Mesendoderm (in vitro differentiated cells): ENCODE measurements around the gene NOS2.

ENCODE experiments used
- DNase-seq: peaks from one replicate; pipeline ENCODE4 v3.0.0; 2013
- H2AK5ac ChIP-seq: 2 replicates; pipeline ENCODE4 v1.6.1; 2013; ENCODE audit warnings: low read length, inconsistent platforms
- H2BK120ac ChIP-seq: 2 replicates; pipeline ENCODE4 v1.6.1; 2013; ENCODE audit warnings: low read depth, mild to moderate bottlenecking, low read length, moderate library complexity, mixed read lengths
- H2BK15ac ChIP-seq: replicated peaks from 2 replicates; pipeline ENCODE4 v1.6.1; 2013; ENCODE audit warnings: low read depth, mild to moderate bottlenecking, moderate library complexity
- H2BK5ac ChIP-seq: 2 replicates; pipeline ENCODE4 v1.6.1; 2013; ENCODE audit warnings: low read length, inconsistent platforms
- H3K18ac ChIP-seq: 2 replicates; pipeline ENCODE4 v1.6.1; 2013; ENCODE audit warnings: mild to moderate bottlenecking, low read length, mixed read lengths
- H3K23ac ChIP-seq: one replicate; pipeline ENCODE4 v1.6.1; 2013; ENCODE audit warnings: low read length
- H3K27ac ChIP-seq: 2 replicates; pipeline ENCODE4 v1.5.1; 2013; ENCODE audit warnings: low read depth, mild to moderate bottlenecking, inconsistent platforms, low read length, moderate library complexity
- H3K27me3 ChIP-seq: 2 replicates; pipeline ENCODE4 v1.6.1; 2013; ENCODE audit warnings: low read length, control low read depth, mild to moderate bottlenecking, inconsistent platforms; ENCODE audit not compliant: insufficient read depth, poor library complexity
- H3K36me3 ChIP-seq: 2 replicates; pipeline ENCODE4 v1.6.1; 2013; ENCODE audit warnings: low read length, inconsistent platforms; ENCODE audit not compliant: control insufficient read depth, insufficient read depth
- H3K4ac ChIP-seq: one replicate; pipeline ENCODE4 v1.6.1; 2013; ENCODE audit warnings: low read depth, mild to moderate bottlenecking, low read length, moderate library complexity
- H3K4me1 ChIP-seq: 2 replicates; pipeline ENCODE4 v1.6.1; 2013; ENCODE audit warnings: low read depth, low read length, inconsistent platforms; ENCODE audit not compliant: control insufficient read depth
- H3K4me2 ChIP-seq: 2 replicates; pipeline ENCODE4 v1.6.1; 2013; ENCODE audit warnings: low read length
- H3K4me3 ChIP-seq: 2 replicates; pipeline ENCODE4 v1.5.1; 2013; ENCODE audit warnings: mild to moderate bottlenecking, low read length
- H3K56ac ChIP-seq: one replicate; pipeline ENCODE4 v1.6.1; 2013; ENCODE audit warnings: low read length
- H3K79me1 ChIP-seq: 2 replicates; pipeline ENCODE4 v1.6.1; 2013; ENCODE audit warnings: low read length, inconsistent platforms
- H3K79me2 ChIP-seq: 2 replicates; pipeline ENCODE4 v1.6.1; 2013; ENCODE audit warnings: mild to moderate bottlenecking, low read length; ENCODE audit not compliant: control insufficient read depth, insufficient read depth
- H3K9ac ChIP-seq: 2 replicates; pipeline ENCODE4 v1.6.1; 2013; ENCODE audit warnings: low read length, inconsistent platforms
- H4K5ac ChIP-seq: one replicate; pipeline ENCODE4 v1.6.1; 2013; ENCODE audit warnings: low read length
- H4K8ac ChIP-seq: one replicate; pipeline ENCODE4 v1.6.1; 2013; ENCODE audit warnings: low read depth, mild to moderate bottlenecking, control low read depth, low read length, moderate library complexity
- WGBS: extraction: QIAGEN DNeasy Blood & Tissue Kit; methylation state at CpG from one replicate; pipeline ENCODE4 v1.1.7; 2013; ENCODE audit warnings: low lambda C conversion rate, missing lambda C conversion rate; ENCODE audit not compliant: insufficient coverage; ENCODE audit errors: extremely low coverage; 5-methylcytosine and 5-hydroxymethylcytosine counted together

Gene NOS2

DNA sequence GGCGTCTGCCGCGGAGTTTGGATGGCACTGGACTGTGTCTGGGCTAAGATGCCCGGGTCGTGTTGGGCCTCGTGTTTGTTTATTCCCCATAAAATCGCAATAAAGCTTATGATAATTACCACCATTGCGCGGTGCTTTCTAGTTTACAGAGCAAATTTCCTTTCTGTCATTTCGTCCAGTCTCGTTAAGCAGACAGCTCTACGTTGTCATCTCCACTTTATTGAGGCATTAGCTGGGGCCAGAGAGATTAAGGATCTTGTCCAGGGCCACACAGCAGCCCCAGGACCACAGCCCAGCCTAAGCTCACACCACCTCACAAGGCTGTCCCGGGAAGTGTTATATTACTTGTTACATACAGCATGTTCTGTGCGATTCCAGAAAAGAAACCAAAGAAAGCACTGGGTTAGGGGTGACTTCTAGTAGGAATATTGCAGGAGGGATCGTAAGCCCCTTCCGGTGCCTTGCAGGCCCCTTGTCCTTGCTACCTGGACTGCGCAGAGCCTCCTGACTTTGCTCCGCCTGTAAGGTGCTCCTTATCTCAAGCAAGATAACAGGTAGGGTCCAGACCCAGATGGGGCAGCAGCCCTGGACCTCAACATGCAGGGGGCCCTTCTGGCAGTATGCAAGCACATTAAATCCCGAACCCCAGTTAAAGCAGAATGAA is 6.3 kb downstream of the NOS2 start:
- no peak overlapping the region for H4K8ac ChIP-seq
- H2BK5ac ChIP-seq, result no peak overlapping the region
- H3K18ac ChIP-seq, result no peak overlapping the region
- H3K4me3 ChIP-seq, result no peak overlapping the region
- no peak overlapping the region for H3K23ac ChIP-seq
- H2BK15ac ChIP-seq, result no peak overlapping the region
- no peak overlapping the region for H2BK120ac ChIP-seq
- DNase-seq, result no peak
- peak overlapping the region; percentile 64 for H3K4me2 ChIP-seq
- no CpG with 5 or more reads among the region's 19 CpGs for WGBS
- no peak overlapping the region for H2AK5ac ChIP-seq
- H3K56ac ChIP-seq, result peak overlapping the region; percentile 76
- H3K9ac ChIP-seq, result peak overlapping the region; percentile 8
- H3K4ac ChIP-seq, result no peak overlapping the region
- H4K5ac ChIP-seq, result no peak overlapping the region
- H3K79me1 ChIP-seq, result no peaks in the 10 kb centered on the region
- no peaks in the 10 kb centered on the region for H3K79me2 ChIP-seq
- no peak overlapping the region for H3K27ac ChIP-seq
- H3K36me3 ChIP-seq, result no peaks in the 10 kb centered on the region
- H3K4me1 ChIP-seq, result no peaks in the 10 kb centered on the region
- H3K27me3 ChIP-seq, result peaks cover 2% of the 10 kb centered on the region

DNA sequence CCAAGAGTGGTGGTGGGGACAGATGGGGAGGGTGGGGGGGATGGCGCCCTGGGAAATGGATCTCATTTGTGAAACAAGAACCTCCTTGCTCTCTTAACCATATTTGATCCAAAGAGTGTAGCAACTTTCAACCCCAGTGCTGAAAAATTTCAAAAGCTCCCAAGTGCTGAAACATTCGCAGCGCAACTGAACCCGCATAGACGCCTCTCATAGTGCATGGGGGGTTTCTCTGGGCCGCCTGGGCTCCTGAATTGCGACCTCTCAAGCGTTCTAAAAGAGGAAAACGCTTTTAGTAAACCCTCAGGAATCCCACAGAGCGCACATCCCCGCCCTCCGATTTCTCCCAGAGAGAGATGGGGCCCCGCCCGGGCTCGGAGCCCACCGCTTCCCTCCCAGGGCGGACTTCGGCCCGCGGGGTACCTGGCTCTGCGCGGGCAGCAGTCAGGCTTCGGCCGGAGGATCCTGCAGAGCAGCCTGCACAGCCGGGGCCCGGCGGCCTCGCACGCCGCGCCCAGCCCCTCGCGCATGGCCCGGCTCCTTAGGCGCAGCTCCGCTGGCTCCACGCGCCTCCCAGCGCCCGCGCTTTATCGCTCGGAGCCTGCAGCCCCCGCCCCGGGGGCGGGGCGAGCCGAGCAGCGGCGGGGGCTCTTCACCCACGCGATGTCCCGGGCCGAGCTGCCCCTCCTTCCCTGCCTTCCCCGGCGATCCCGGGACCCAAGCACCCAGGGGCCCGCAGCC is 7.0 kb downstream of the NOS2 start:
- peak; percentile 44 for DNase-seq
- Histone ChIP-seq H3K27ac (no peak overlapping the region), H2BK5ac (no peak overlapping the region), H2BK15ac (no peak overlapping the region), H3K4me2 (peak overlapping the region; percentile 64), H3K18ac (no peak overlapping the region), H3K9ac (peak overlapping the region; percentile 47), H3K4me1 (no peaks in the 10 kb centered on the region), H2AK5ac (no peak overlapping the region), H3K4me3 (no peak overlapping the region), H3K23ac (no peak overlapping the region), H2BK120ac (no peak overlapping the region), H3K36me3 (no peaks in the 10 kb centered on the region), H3K27me3 (peaks cover 2% of the 10 kb centered on the region), H4K8ac (no peak overlapping the region), H4K5ac (no peak overlapping the region), H3K79me1 (no peaks in the 10 kb centered on the region), H3K56ac (peak overlapping the region; percentile 76), H3K4ac (no peak overlapping the region), H3K79me2 (no peaks in the 10 kb centered on the region)
- no CpG with 5 or more reads among the region's 58 CpGs for WGBS

DNA sequence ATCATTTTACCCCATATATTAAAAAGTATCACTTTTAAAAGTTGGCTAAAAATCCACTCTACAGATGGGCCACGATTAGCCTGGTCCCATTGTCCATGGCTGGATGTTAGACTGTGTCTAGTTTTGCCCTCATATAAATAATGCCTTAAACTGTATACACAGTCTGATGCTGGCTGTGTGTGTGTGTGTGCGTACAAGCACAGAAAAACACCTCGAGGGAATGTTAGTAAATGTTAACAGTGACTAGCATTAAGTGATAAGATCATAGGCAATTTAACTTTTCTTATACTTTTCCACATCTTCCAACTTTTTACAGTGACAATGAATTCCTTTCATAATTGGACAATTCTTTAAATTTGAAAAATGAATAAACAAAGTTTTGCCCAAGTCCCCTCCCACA is 8.2 kb downstream of the NOS2 start:
- Histone ChIP-seq H3K4ac (no peak overlapping the region), H3K4me2 (no peak overlapping the region), H3K56ac (no peak overlapping the region), H2BK15ac (no peak overlapping the region), H3K9ac (no peak overlapping the region), H3K4me3 (no peak overlapping the region), H3K18ac (no peak overlapping the region), H3K4me1 (no peaks in the 10 kb centered on the region), H3K27ac (no peak overlapping the region), H2BK5ac (no peak overlapping the region), H3K79me1 (no peaks in the 10 kb centered on the region), H3K27me3 (peaks cover 2% of the 10 kb centered on the region), H3K23ac (no peak overlapping the region), H3K36me3 (no peaks in the 10 kb centered on the region), H2AK5ac (no peak overlapping the region), H2BK120ac (no peak overlapping the region), H4K8ac (no peak overlapping the region), H4K5ac (no peak overlapping the region), H3K79me2 (no peaks in the 10 kb centered on the region)
- no CpG with 5 or more reads among the region's 3 CpGs for WGBS
- no peak for DNase-seq

DNA sequence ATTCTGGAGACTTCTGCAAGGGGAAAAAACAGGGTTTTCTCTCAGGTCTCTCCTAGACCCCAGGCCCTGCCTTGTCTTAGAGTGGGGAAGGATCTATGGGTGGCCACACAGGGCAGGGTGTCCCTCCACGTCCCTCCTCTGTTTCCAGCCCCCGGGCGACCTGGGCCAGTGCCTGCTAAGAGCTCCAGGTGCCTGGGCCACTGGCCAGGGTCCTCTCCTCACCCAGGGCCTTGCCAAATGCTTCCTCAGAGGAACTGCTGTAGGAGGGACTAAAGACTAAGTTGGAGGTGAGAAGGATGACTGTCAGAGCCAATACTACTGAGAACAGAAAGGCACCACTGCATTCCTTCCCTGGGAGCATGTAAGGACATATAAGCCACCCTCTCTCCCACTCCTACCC is 11.4 kb downstream of the NOS2 start:
- no peak overlapping the region for H3K4me3 ChIP-seq
- no peak overlapping the region for H3K23ac ChIP-seq
- H4K5ac ChIP-seq, result no peak overlapping the region
- H3K56ac ChIP-seq, result no peak overlapping the region
- DNase-seq, result no peak
- no peak overlapping the region for H2BK120ac ChIP-seq
- no peak overlapping the region for H2AK5ac ChIP-seq
- H3K18ac ChIP-seq, result no peak overlapping the region
- no peaks in the 10 kb centered on the region for H3K36me3 ChIP-seq
- H4K8ac ChIP-seq, result no peak overlapping the region
- H3K79me2 ChIP-seq, result no peaks in the 10 kb centered on the region
- no peak overlapping the region for H3K27ac ChIP-seq
- no peak overlapping the region for H3K4me2 ChIP-seq
- peaks cover 2% of the 10 kb centered on the region for H3K27me3 ChIP-seq
- no peak overlapping the region for H3K9ac ChIP-seq
- no CpG with 5 or more reads among the region's 3 CpGs for WGBS
- H3K4me1 ChIP-seq, result no peaks in the 10 kb centered on the region
- no peak overlapping the region for H2BK15ac ChIP-seq
- H3K79me1 ChIP-seq, result no peaks in the 10 kb centered on the region
- H2BK5ac ChIP-seq, result no peak overlapping the region
- H3K4ac ChIP-seq, result no peak overlapping the region

DNA sequence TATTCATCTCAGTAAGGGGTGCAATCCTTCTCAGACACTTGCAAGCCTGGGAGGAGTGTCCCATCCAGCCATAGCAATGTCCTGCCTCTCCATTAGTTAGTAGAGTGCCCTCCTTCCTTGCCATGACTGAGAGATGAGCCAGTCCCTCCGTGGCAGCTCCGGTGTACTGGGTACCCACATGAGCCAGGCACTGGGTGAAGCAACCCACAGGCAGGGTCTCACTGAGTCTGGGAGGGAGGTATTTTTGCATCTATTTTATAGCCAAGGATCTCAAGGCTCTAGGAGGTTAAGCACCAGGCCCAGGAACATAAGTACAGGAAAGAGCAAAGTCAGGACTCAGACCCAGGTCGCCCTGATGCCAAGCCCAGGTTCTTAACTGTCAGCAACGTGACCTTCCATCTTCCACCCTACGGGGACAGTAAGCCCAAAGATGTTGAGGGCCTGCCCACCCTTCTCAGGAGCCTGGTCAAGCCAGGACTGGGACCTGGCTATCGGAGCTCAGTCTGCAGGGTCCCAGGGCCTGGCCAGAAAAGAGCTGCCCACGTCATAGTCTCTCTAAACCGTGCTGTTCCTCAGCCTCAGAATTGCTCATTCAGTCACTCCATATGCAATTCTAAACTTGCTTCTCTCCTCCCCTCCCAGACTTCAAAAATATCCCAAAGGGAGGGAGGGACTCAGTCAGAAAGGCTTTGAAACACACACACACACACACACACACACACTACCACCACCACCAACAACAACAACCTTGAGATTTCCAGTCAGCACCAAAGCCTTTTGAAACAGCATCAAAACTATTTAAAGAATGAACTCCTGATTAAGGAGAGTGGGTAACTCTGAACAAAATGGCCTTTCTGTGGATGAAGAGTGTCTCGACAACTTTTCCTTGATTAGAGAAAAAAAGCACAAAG is 16.6 kb downstream of the NOS2 start:
- H3K4me2 ChIP-seq, result no peak overlapping the region
- H3K79me2 ChIP-seq, result no peaks in the 10 kb centered on the region
- H3K27me3 ChIP-seq, result no peaks in the 10 kb centered on the region
- H3K9ac ChIP-seq, result no peak overlapping the region
- no peak overlapping the region for H3K4ac ChIP-seq
- H3K56ac ChIP-seq, result no peak overlapping the region
- no peaks in the 10 kb centered on the region for H3K4me1 ChIP-seq
- DNase-seq, result no peak
- H2BK15ac ChIP-seq, result no peak overlapping the region
- H2AK5ac ChIP-seq, result no peak overlapping the region
- H2BK5ac ChIP-seq, result no peak overlapping the region
- no peak overlapping the region for H3K4me3 ChIP-seq
- WGBS, result no CpG with 5 or more reads among the region's 9 CpGs
- H3K18ac ChIP-seq, result no peak overlapping the region
- H4K8ac ChIP-seq, result no peak overlapping the region
- H3K27ac ChIP-seq, result no peak overlapping the region
- H4K5ac ChIP-seq, result no peak overlapping the region
- H3K36me3 ChIP-seq, result no peaks in the 10 kb centered on the region
- H3K79me1 ChIP-seq, result no peaks in the 10 kb centered on the region
- no peak overlapping the region for H3K23ac ChIP-seq
- H2BK120ac ChIP-seq, result no peak overlapping the region
